Cardiac muscle cell (in vitro differentiated cells and primary cell): Measurements from ENCODE around the gene PYHIN1. TPM values are rescaled to one million over a fixed set of nuclear protein-coding genes. Genes with fewer than 3 reads are reported as not detected.

Experiments used
- DNase-seq, 2 donors: peaks; one replicate each; pipeline versions ENCODE4 v3.0.0 to v3.0.0-alpha.2; 2010 to 2017; ENCODE audit warnings: low read depth in 1 of 2, low spot score in 1 of 2
- H3K27ac ChIP-seq: fragments of 200-600 bp; sonication (generic); 2 replicates; pipeline ENCODE4 v1.5.1; 2016
- H3K27me3 ChIP-seq: fragments of 200-600 bp; sonication (generic); 2 replicates; pipeline ENCODE4 v1.6.0; 2016; ENCODE audit warnings: control low read depth
- H3K36me3 ChIP-seq: fragments of 200-600 bp; sonication (generic); 2 replicates; pipeline ENCODE4 v1.5.1; 2016; ENCODE audit warnings: control low read depth
- H3K4me1 ChIP-seq: fragments of 200-600 bp; sonication (generic); 2 replicates; pipeline ENCODE4 v1.8.1; 2017; ENCODE audit warnings: low read depth, mild to moderate bottlenecking, mixed run types
- H3K4me3 ChIP-seq: fragments of 200-600 bp; sonication (generic); 2 replicates; pipeline ENCODE4 v1.5.1; 2016; ENCODE audit warnings: mild to moderate bottlenecking
- H3K9me3 ChIP-seq: fragments of 200-600 bp; sonication (generic); 2 replicates; pipeline ENCODE4 v1.5.1; 2017; ENCODE audit warnings: low read depth, mild to moderate bottlenecking, control low read depth
- CTCF ChIP-seq: IDR thresholded peaks from 2 replicates; pipeline ENCODE4 v1.5.1; 2012; ENCODE audit warnings: low read depth, mild to moderate bottlenecking, low read length
- polyA plus RNA-seq: library from polyadenylated mRNA; unstranded; fragments of >200 nt; fragmentation: Nextera tagmentation; extraction: Ambion mirVana; gene quantifications from 2 replicates; pipeline ENCODE4 v1.2.1, GENCODE V29; 2016
- total RNA-seq: library from RNA; depleted of rRNA; stranded (reverse); fragments of >200 nt; gene quantifications from 2 replicates; pipeline ENCODE4 v1.2.3, GENCODE V29; 2016

PYHIN1 gene
- total and polyA plus RNA-seq, 2 experiments from 2014 or later: not detected

- H3K36me3 ChIP-seq: no peaks in the 10 kb centered on the region
- DNase-seq: no peak
- H3K27me3 ChIP-seq: no peaks in the 10 kb centered on the region
- no peak overlapping the region for H3K4me3 ChIP-seq
- TF ChIP-seq CTCF: no peak
- no peaks in the 10 kb centered on the region for H3K4me1 ChIP-seq
- H3K27ac ChIP-seq: no peak overlapping the region
- no peaks in the 10 kb centered on the region for H3K9me3 ChIP-seq
These were observed 61.5 kb downstream of the PYHIN1 start for GRCh38 chr1:158992787-158993312.

- Histone ChIP-seq H3K4me1 (peaks cover 19% of the 10 kb centered on the region), H3K9me3 (no peaks in the 10 kb centered on the region), H3K4me3 (no peak overlapping the region), H3K27ac (no peak overlapping the region), H3K27me3 (no peaks in the 10 kb centered on the region), H3K36me3 (no peaks in the 10 kb centered on the region)
- DNase-seq: no peak
- no peak for TF ChIP-seq CTCF
These were observed 65.6 kb downstream of the PYHIN1 start for GRCh38 chr1:158996998-158997397.

- no peak for TF ChIP-seq CTCF
- Histone ChIP-seq H3K4me1 (peaks cover 19% of the 10 kb centered on the region), H3K36me3 (no peaks in the 10 kb centered on the region), H3K27ac (no peak overlapping the region), H3K9me3 (no peaks in the 10 kb centered on the region), H3K27me3 (no peaks in the 10 kb centered on the region), H3K4me3 (no peak overlapping the region)
- DNase-seq: no peak
These were observed 66.9 kb downstream of the PYHIN1 start for GRCh38 chr1:158998037-158998780.

GRCh38 chr1:158998781-158999161 is 67.4 kb downstream of the PYHIN1 start:
- Histone ChIP-seq H3K27me3 (no peaks in the 10 kb centered on the region), H3K27ac (peak overlapping the region; percentile 95), H3K4me1 (peaks cover 19% of the 10 kb centered on the region), H3K9me3 (no peaks in the 10 kb centered on the region), H3K4me3 (peak overlapping the region; percentile 46), H3K36me3 (no peaks in the 10 kb centered on the region)
- peak; percentile 64 to 72 for DNase-seq
- peak; percentile 70 for TF ChIP-seq CTCF

- Histone ChIP-seq H3K27ac (peak overlapping the region; percentile 95), H3K4me3 (peak overlapping the region; percentile 46), H3K4me1 (peaks cover 19% of the 10 kb centered on the region), H3K36me3 (no peaks in the 10 kb centered on the region), H3K9me3 (no peaks in the 10 kb centered on the region), H3K27me3 (no peaks in the 10 kb centered on the region)
- peak; percentile 89 to 99 for DNase-seq
- TF ChIP-seq CTCF: no peak
These were observed 68.1 kb downstream of the PYHIN1 start for GRCh38 chr1:158999316-159000069.
